Dermis blood vessel endothelial cell (primary cell): ENCODE results near the gene TNS3. TPM values are rescaled to one million over a fixed set of nuclear protein-coding genes. Genes with fewer than 3 reads are reported as not detected.

ENCODE experiments used
- DNase-seq: peaks from one replicate; pipeline ENCODE4 v3.0.0; 2010
- total RNA-seq: library from RNA; depleted of rRNA; stranded (reverse); fragments of >200 nt; gene quantifications from 2 replicates; pipeline ENCODE4 v1.2.3, GENCODE V29; 2014

The TNS3 gene
- total RNA-seq, 1 donor from 2014 or later: 11.7 TPM

GRCh38 chr7:47520406-47520805, 61.5 kb downstream of the TNS3 start:
- DNase-seq: no peak

- DNase-seq: no peak
Measured at GRCh38 chr7:47518827-47519226, 63.1 kb downstream of the TNS3 start.

GRCh38 chr7:47517821-47518480, 64.0 kb downstream of the TNS3 start:
- no peak for DNase-seq

GRCh38 chr7:47516985-47517600, 64.8 kb downstream of the TNS3 start:
- no peak for DNase-seq

- no peak for DNase-seq
Measured at GRCh38 chr7:47516386-47516785, 65.5 kb downstream of the TNS3 start.

GRCh38 chr7:47515305-47515834, 66.5 kb downstream of the TNS3 start:
- no peak for DNase-seq

GRCh38 chr7:47514818-47515217, 67.1 kb downstream of the TNS3 start:
- DNase-seq: no peak

GRCh38 chr7:47514367-47514766, 67.5 kb downstream of the TNS3 start:
- no peak for DNase-seq

GRCh38 chr7:47513741-47514241, 68.1 kb downstream of the TNS3 start:
- no peak for DNase-seq

GRCh38 chr7:47512481-47513176, 69.3 kb downstream of the TNS3 start:
- no peak for DNase-seq

- DNase-seq: no peak
Measured at GRCh38 chr7:47511699-47512370, 70.1 kb downstream of the TNS3 start.

GRCh38 chr7:47510786-47511185, 71.1 kb downstream of the TNS3 start:
- DNase-seq: no peak

- DNase-seq: no peak
Measured at GRCh38 chr7:47510192-47510591, 71.7 kb downstream of the TNS3 start.

- DNase-seq: no peak
Measured at GRCh38 chr7:47509571-47509970, 72.3 kb downstream of the TNS3 start.

GRCh38 chr7:47508389-47509380, 73.2 kb downstream of the TNS3 start:
- no peak for DNase-seq

- DNase-seq: no peak
Measured at GRCh38 chr7:47507522-47507921, 74.4 kb downstream of the TNS3 start.

- DNase-seq: peak; percentile 17
Measured at GRCh38 chr7:47506382-47507339, 75.2 kb downstream of the TNS3 start.

- DNase-seq: no peak
Measured at GRCh38 chr7:47505312-47506007, 76.5 kb downstream of the TNS3 start.

- DNase-seq: no peak
Measured at GRCh38 chr7:47504551-47505311, 77.2 kb downstream of the TNS3 start.
